Neural progenitor cell (in vitro differentiated cells): ENCODE measurements around the gene B3GLCT. TPM values are rescaled to one million over a fixed set of nuclear protein-coding genes. Genes with fewer than 3 reads are reported as not detected.

Experiments used
- DNase-seq: peaks from one replicate; pipeline ENCODE4 v3.0.0-alpha.2; 2016; ENCODE audit warnings: low spot score
- H2AFZ ChIP-seq: fragments of 200-600 bp; sonication (generic); replicated peaks from 2 replicates; pipeline ENCODE4 v1.6.1; 2016; ENCODE audit warnings: antibody characterized with exemption
- H3F3A ChIP-seq: fragments of 200-600 bp; sonication (generic); 2 replicates; pipeline ENCODE4 v1.6.1; 2016; ENCODE audit warnings: antibody characterized with exemption, low read depth
- H3K27ac ChIP-seq: fragments of 200-600 bp; sonication (generic); 2 replicates; pipeline ENCODE4 v1.5.1; 2016; ENCODE audit warnings: mild to moderate bottlenecking
- H3K27me3 ChIP-seq: fragments of 200-600 bp; sonication (generic); 2 replicates; pipeline ENCODE4 v1.6.1; 2016; ENCODE audit warnings: mild to moderate bottlenecking, moderate library complexity
- H3K36me3 ChIP-seq: fragments of 200-600 bp; sonication (generic); 2 replicates; pipeline ENCODE4 v1.5.1; 2016
- H3K4me1 ChIP-seq: fragments of 200-600 bp; sonication (generic); 2 replicates; pipeline ENCODE4 v1.6.1; 2016; ENCODE audit warnings: mixed run types
- H3K4me2 ChIP-seq: fragments of 200-600 bp; sonication (generic); 2 replicates; pipeline ENCODE4 v1.6.1; 2016
- H3K4me3 ChIP-seq: fragments of 200-600 bp; sonication (generic); 2 replicates; pipeline ENCODE4 v1.5.1; 2016
- H3K79me2 ChIP-seq: fragments of 200-600 bp; sonication (generic); 2 replicates; pipeline ENCODE4 v1.6.1; 2016; ENCODE audit warnings: low read depth
- H3K9ac ChIP-seq: fragments of 200-600 bp; sonication (generic); 2 replicates; pipeline ENCODE4 v1.6.1; 2016
- H3K9me3 ChIP-seq: fragments of 200-600 bp; sonication (generic); 2 replicates; pipeline ENCODE4 v1.5.1; 2016; ENCODE audit warnings: low read depth
- H4K20me1 ChIP-seq: fragments of 200-600 bp; sonication (generic); 2 replicates; pipeline ENCODE4 v1.6.1; 2016; ENCODE audit warnings: low read depth
- H3K27ac Mint-ChIP-seq: 3 replicates; pipeline ENCODE4 v1.8.0; 2021; ENCODE audit warnings: mixed read lengths
- H3K27me3 Mint-ChIP-seq: 2 replicates; pipeline ENCODE4 v1.8.0; 2022; ENCODE audit warnings: low read depth, mild to moderate bottlenecking, inconsistent platforms, moderate library complexity, mixed read lengths; ENCODE audit not compliant: insufficient read depth
- H3K36me3 Mint-ChIP-seq: 3 replicates; pipeline ENCODE4 v1.8.0; 2021; ENCODE audit warnings: mixed read lengths
- H3K4me1 Mint-ChIP-seq: 3 replicates; pipeline ENCODE4 v1.8.0; 2021; ENCODE audit warnings: mixed read lengths
- H3K4me3 Mint-ChIP-seq: 3 replicates; pipeline ENCODE4 v1.8.0; 2021; ENCODE audit warnings: mild to moderate bottlenecking, moderate library complexity, mixed read lengths
- H3K9me3 Mint-ChIP-seq: 3 replicates; pipeline ENCODE4 v1.8.0; 2020; ENCODE audit warnings: mixed read lengths
- EZH2 ChIP-seq: fragments of 200-600 bp; sonication (generic); IDR thresholded peaks from 2 replicates; pipeline ENCODE4 v1.6.1; 2017; ENCODE audit warnings: antibody characterized with exemption, mild to moderate bottlenecking, moderate library complexity
- EZH2phosphoT487 ChIP-seq: fragments of 200-600 bp; sonication (generic); IDR thresholded peaks from 2 replicates; pipeline ENCODE4 v1.6.1; 2017; ENCODE audit warnings: antibody characterized with exemption
- total RNA-seq: library from RNA; depleted of rRNA; stranded (reverse); fragments of >200 nt; gene quantifications from 2 replicates; pipeline ENCODE4 v1.2.3, GENCODE V29; 2015; ENCODE audit warnings: low replicate concordance
- TF ChIP-seq, protein P1 (sequence below): fragments of 200-600 bp; sonication (generic); IDR thresholded peaks from 2 replicates; pipeline ENCODE4 v1.5.1; 2017; ENCODE audit warnings: antibody characterized with exemption, mild to moderate bottlenecking

The B3GLCT gene
- total RNA-seq, 1 donor from 2014 or later = 16.9 TPM

DNA sequence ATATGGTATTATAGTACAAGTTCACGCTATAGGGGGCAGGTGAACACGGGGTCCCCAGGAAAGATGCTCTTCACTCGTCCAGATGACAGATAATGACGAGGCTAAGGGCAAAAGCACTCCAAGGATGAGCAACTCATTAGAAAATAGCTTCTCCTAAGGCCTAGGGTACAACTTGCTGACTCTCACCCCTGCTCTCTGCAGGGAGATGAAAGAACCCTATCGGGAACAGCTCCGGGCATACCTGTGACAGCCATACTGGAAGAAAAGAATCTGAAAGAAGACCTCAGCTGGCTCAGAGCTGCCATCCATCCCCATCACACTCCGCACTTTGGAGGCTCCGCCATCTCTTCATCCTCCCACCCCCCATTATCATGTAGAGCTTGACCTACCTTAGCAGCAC lies 20.5 kb upstream of the B3GLCT start:
- H3K27me3 Mint-ChIP-seq = peaks cover 3% of the 10 kb centered on the region
- no peak overlapping the region for H3K4me3 Mint-ChIP-seq
- no peaks in the 10 kb centered on the region for H3K79me2 ChIP-seq
- H3K27me3 ChIP-seq = no peaks in the 10 kb centered on the region
- peaks cover 11% of the 10 kb centered on the region for H3K9me3 Mint-ChIP-seq
- H2AFZ ChIP-seq = no peak overlapping the region
- H3K27ac ChIP-seq = no peak overlapping the region
- H3K4me3 ChIP-seq = no peak overlapping the region
- H3F3A ChIP-seq = no peaks in the 10 kb centered on the region
- no peaks in the 10 kb centered on the region for H4K20me1 ChIP-seq
- H3K36me3 ChIP-seq = no peaks in the 10 kb centered on the region
- no peak overlapping the region for H3K27ac Mint-ChIP-seq
- no peak overlapping the region for H3K4me2 ChIP-seq
- H3K4me1 Mint-ChIP-seq = peaks cover 20% of the 10 kb centered on the region
- DNase-seq = no peak
- TF ChIP-seq EZH2 (no peak), EZH2phosphoT487 (no peak)
- TF ChIP-seq, protein P1, sequence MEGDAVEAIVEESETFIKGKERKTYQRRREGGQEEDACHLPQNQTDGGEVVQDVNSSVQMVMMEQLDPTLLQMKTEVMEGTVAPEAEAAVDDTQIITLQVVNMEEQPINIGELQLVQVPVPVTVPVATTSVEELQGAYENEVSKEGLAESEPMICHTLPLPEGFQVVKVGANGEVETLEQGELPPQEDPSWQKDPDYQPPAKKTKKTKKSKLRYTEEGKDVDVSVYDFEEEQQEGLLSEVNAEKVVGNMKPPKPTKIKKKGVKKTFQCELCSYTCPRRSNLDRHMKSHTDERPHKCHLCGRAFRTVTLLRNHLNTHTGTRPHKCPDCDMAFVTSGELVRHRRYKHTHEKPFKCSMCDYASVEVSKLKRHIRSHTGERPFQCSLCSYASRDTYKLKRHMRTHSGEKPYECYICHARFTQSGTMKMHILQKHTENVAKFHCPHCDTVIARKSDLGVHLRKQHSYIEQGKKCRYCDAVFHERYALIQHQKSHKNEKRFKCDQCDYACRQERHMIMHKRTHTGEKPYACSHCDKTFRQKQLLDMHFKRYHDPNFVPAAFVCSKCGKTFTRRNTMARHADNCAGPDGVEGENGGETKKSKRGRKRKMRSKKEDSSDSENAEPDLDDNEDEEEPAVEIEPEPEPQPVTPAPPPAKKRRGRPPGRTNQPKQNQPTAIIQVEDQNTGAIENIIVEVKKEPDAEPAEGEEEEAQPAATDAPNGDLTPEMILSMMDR = no peak
- no peaks in the 10 kb centered on the region for H3K9me3 ChIP-seq
- H3K9ac ChIP-seq = no peak overlapping the region
- no peaks in the 10 kb centered on the region for H3K36me3 Mint-ChIP-seq
- peaks cover 4% of the 10 kb centered on the region for H3K4me1 ChIP-seq

DNA sequence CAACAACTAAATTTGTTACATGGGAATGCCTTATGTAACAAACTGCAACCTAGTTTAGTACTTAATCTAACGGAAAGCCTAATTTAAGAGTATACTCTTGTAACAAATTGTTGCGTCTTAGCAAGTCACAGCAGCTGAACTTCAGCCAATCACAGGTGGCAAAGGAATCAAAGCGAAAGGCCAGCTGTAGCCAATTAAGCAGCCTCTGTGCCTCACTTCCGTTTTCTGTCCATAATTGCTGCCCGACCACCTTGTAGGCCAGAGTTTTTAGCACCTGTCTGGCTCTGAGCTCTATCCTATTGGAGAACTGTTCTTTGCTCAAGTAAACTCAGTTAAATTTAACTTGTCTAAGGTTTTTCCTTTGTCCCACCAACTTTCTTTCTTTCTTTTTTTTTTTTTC lies 20.0 kb upstream of the B3GLCT start:
- Mint-ChIP-seq H3K9me3 (peaks cover 11% of the 10 kb centered on the region), H3K36me3 (no peaks in the 10 kb centered on the region), H3K4me1 (peaks cover 25% of the 10 kb centered on the region), H3K4me3 (no peak overlapping the region), H3K27me3 (peaks cover 3% of the 10 kb centered on the region), H3K27ac (no peak overlapping the region)
- H4K20me1 ChIP-seq = no peaks in the 10 kb centered on the region
- no peak overlapping the region for H3K27ac ChIP-seq
- no peaks in the 10 kb centered on the region for H3K9me3 ChIP-seq
- peaks cover 4% of the 10 kb centered on the region for H3K4me1 ChIP-seq
- H3K9ac ChIP-seq = no peak overlapping the region
- no peak overlapping the region for H2AFZ ChIP-seq
- H3K4me3 ChIP-seq = no peak overlapping the region
- DNase-seq = no peak
- no peaks in the 10 kb centered on the region for H3K27me3 ChIP-seq
- H3K36me3 ChIP-seq = no peaks in the 10 kb centered on the region
- H3K4me2 ChIP-seq = no peak overlapping the region
- TF ChIP-seq EZH2phosphoT487 (no peak), EZH2 (no peak)
- TF ChIP-seq, protein P1 = no peak
- H3K79me2 ChIP-seq = no peaks in the 10 kb centered on the region
- no peaks in the 10 kb centered on the region for H3F3A ChIP-seq

DNA sequence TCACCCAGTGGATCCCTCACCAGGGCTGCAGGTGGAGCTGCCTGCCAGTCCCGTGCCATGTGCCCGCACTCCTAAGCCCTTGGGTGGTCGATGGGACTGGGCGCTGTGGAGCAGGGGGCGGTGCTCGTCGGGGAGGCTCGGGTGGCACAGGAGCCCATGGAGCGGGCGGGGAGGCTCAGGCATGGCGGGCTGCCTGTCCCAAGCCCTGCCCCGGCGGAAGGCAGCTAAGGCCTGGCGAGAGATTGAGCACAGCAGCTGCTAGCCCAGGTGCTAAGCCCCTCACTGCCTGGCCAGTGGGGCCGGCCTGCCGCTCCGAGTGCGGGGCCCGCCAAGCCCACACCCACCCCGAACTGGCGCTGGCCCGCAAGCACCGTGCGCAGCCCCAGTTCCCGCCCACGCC lies 16.8 kb upstream of the B3GLCT start:
- H3K9ac ChIP-seq = no peak overlapping the region
- no peaks in the 10 kb centered on the region for H3K36me3 ChIP-seq
- no peaks in the 10 kb centered on the region for H3F3A ChIP-seq
- TF ChIP-seq, protein P1 = no peak
- no peak for TF ChIP-seq EZH2phosphoT487
- no peak for TF ChIP-seq EZH2
- DNase-seq = no peak
- no peak overlapping the region for H3K27ac Mint-ChIP-seq
- H3K9me3 ChIP-seq = no peaks in the 10 kb centered on the region
- H3K4me3 Mint-ChIP-seq = no peak overlapping the region
- no peaks in the 10 kb centered on the region for H3K27me3 Mint-ChIP-seq
- H3K4me2 ChIP-seq = no peak overlapping the region
- no peaks in the 10 kb centered on the region for H4K20me1 ChIP-seq
- H3K4me3 ChIP-seq = no peak overlapping the region
- no peaks in the 10 kb centered on the region for H3K79me2 ChIP-seq
- no peaks in the 10 kb centered on the region for H3K36me3 Mint-ChIP-seq
- H2AFZ ChIP-seq = no peak overlapping the region
- H3K9me3 Mint-ChIP-seq = peaks cover 13% of the 10 kb centered on the region
- peaks cover 5% of the 10 kb centered on the region for H3K4me1 ChIP-seq
- peaks cover 20% of the 10 kb centered on the region for H3K4me1 Mint-ChIP-seq
- no peaks in the 10 kb centered on the region for H3K27me3 ChIP-seq
- H3K27ac ChIP-seq = no peak overlapping the region
